GM10248 (cell line): Measurements from ENCODE around the gene SLC25A23.
A peak's percentile ranks its signal among the peaks of the same experiment; 100 is the strongest.

ENCODE experiments used
- CTCF ChIA-PET: fragments of 300-600 bp; sonication (Branson Sonifier 250); formaldehyde crosslinking; extraction: SDS; loops from one replicate; lab custom pipeline; 2021; ENCODE audit warnings: antibody characterized with exemption; lab: Yijun Ruan, JAX
- POLR2A ChIA-PET: fragments of 350-650 bp; sonication (Branson Sonifier 250); formaldehyde crosslinking; extraction: SDS; loops from one replicate; lab custom pipeline; 2020; ENCODE audit warnings: antibody characterized with exemption; lab: Yijun Ruan, JAX
- DNase-seq: peaks from one replicate; pipeline ENCODE4 v3.0.0; 2012; ENCODE audit errors: extremely low spot score
- TF ChIP-seq, protein P1 (sequence below): IDR thresholded peaks from 2 replicates; pipeline ENCODE4 v1.5.1; 2012; ENCODE audit warnings: mild to moderate bottlenecking, low read depth; ENCODE audit errors: extremely low read depth, missing control alignments, control extremely low read depth

Gene SLC25A23

DNA sequence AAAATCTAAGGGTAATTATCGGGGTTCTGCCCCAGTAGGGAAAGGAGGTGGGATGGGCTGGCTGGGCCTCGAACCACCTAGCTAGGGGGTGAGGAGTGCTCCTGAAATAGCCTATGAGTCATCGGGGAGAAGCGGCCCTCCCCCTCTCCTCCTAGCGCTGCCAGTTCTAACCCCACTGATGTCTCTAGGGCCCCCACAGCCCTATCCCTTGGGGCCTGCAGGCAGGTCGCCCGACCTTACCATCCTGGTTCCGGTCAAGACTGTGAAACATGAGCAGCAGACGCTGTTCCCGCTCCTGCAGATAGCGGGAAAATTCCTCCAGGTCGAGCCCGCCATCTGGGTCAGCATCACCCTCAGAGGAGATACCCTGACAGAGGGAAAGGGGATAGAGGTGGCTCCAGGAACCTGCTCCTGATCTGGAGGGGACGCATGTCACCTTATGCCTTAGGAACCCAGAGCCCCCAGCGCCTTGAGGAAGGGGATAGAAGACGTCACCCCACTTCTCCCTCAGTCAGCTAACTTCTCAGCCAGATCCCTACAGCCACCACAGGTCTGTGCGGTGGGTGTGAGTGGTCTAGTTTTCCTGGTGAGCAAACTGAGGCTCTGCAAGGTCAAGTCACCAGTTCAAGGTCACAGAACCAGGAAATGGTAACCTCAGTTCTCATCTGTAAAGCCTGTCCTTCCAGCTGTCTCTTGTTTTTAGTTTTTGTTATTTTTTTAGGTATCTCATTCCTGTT is 1.5 kb downstream of the SLC25A23 start:
- POLR2A ChIA-PET = no interaction called here
- CTCF ChIA-PET = interaction anchor here (0.8 to 1.2 kb wide), 3 partner anchors 24 to 405 kb away, joined by 3 to 6 read pairs (median 3); partner anchors contain the start of gene DENND1C

DNA sequence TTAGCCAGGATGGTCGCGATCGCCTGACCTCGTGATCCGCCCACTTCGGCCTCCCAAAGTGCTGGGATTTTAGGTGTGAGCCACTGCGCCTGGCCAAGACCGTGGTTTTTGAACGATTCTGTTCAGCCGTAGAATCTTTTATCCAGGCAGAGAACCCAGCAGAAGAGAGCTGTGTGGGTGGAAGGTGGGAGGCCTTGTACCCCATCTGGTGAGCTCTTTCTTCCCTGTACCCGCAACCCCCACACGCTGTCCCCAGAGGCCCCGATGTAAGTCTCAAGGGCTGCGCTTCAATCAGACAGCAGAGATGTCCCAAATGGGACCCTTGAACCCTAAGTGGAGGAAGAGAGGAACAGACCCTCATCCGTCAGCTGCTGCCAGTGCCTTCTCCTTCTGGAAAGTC is 3.7 kb downstream of the SLC25A23 start:
- ChIA-PET POLR2A (no interaction called here), CTCF (interaction anchor here (1.5 kb wide), 1 partner anchor 9 kb away, joined by 3 read pairs; no protein-coding TSS in a partner anchor)
- TF ChIP-seq, protein P1, sequence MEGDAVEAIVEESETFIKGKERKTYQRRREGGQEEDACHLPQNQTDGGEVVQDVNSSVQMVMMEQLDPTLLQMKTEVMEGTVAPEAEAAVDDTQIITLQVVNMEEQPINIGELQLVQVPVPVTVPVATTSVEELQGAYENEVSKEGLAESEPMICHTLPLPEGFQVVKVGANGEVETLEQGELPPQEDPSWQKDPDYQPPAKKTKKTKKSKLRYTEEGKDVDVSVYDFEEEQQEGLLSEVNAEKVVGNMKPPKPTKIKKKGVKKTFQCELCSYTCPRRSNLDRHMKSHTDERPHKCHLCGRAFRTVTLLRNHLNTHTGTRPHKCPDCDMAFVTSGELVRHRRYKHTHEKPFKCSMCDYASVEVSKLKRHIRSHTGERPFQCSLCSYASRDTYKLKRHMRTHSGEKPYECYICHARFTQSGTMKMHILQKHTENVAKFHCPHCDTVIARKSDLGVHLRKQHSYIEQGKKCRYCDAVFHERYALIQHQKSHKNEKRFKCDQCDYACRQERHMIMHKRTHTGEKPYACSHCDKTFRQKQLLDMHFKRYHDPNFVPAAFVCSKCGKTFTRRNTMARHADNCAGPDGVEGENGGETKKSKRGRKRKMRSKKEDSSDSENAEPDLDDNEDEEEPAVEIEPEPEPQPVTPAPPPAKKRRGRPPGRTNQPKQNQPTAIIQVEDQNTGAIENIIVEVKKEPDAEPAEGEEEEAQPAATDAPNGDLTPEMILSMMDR = no peak
- DNase-seq = no peak

More for the DNA sequence above, 1.5 kb downstream of the SLC25A23 start:
- peak; percentile 64 for DNase-seq
- TF ChIP-seq, protein P1 = no peak

DNA sequence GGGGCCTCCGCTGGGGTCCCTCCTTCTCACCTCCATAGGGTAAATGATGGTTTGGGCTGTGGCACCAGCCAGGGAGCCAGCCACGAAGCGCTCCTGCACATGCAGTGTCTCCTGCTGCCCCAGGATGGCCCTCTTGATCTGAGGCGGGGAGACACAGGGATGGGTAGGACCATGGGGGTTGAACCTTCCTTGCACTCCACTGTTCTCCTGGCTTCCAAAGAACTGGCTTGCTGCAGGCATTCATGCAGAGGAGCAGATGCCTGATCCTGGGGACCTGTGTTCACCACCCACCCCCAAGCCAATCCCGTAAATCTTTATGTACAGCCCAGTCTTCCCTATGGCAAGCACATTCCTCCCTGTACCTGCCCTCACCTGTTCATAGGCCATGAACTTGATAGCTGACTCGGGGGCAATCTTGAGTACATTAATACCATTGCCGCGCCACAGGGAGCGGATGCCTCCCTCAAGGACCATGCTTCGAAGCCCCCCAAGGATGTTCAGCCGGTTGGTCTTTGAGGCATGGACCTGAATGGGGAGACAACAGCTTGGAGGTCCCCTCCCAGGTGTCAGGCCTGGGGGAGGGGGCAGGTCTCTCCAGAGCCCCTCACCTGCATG is 5.5 kb downstream of the SLC25A23 start:
- ChIA-PET CTCF (interaction anchor here (1.0 kb wide), 1 partner anchor 88 kb away, joined by 3 read pairs; no protein-coding TSS in a partner anchor), POLR2A (no interaction called here)
- TF ChIP-seq, protein P1 = no peak
- DNase-seq = no peak

DNA sequence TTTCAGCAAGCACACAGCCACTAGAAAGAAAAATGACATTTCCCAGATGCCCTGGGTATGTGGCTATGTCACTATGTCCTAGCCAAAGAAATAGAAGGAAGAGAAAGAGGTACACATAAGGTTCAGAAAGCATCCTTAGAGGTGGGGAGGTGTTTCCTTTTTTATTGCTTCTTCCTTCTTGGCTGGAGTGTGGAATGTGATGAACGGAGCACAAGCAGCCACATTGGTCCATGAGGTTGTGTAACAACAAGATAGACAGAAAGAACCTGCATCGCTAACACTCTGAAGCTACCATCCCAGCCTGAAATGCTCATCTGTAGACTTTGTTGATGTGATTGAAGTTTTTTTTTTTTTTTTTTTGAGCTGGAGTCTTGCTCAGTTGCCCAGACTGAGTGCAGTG is 6.7 kb downstream of the SLC25A23 start:
- CTCF ChIA-PET = interaction anchor here (1.0 kb wide), 1 partner anchor 87 kb away, joined by 3 read pairs; no protein-coding TSS in a partner anchor
- POLR2A ChIA-PET = no interaction called here
- no peak for DNase-seq
- TF ChIP-seq, protein P1 = no peak

DNA sequence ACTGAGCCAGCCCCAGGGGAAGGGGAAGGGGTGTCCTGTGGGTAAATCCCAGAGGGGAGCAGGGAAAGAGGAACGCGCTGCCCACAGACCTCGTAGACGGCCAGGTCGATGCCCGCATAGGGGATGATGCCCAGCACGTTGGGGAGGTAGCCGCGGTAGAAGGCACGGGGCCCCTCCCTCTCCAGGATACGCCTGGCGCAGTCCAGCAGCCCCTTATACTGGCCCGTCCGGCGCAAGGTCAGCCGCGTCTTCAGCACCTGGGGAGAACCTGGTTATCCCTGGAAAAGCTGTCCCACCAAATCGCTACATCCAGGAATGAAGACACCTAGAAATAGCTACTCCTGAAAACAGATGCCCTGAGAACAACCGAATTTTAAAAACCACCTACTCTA is 7.4 kb downstream of the SLC25A23 start:
- TF ChIP-seq, protein P1 = no peak
- DNase-seq = no peak
- ChIA-PET POLR2A (no interaction called here), CTCF (no interaction called here)

DNA sequence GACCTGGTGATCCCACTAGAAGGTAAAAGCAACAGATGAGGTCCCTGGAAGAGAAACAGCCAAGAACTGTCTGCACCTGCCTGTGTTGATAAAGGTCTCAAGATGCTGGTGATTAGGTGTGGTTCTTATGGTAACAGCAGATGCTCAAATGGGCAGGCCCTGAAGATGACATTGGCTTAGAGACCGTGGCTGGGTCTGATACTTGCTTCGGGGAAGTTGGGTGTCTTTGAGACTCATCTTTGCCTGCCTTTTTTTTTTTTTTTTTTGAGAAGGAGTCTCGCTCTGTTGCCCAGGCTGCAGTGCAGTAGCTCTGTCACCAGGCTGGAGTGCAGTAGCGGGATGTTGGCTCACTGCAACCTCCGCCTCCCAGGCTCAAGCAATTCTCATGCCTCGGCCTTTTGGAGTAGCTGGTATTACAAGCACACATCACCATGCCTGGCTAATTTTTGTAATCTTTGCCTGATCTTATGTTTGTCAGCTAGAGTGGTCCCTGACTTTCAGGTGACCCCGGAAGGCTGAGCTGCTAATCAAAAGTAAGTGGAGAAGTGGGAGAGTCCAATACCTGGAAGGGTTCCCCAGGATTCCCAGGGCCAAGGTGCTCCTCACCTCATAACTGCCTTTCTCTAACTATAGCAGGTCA is 7.9 kb downstream of the SLC25A23 start:
- ChIA-PET CTCF (no interaction called here), POLR2A (no interaction called here)
- DNase-seq = no peak
- TF ChIP-seq, protein P1 = no peak
